Measurements from ENCODE around the gene MOB3B. TPM values are rescaled to one million over a fixed set of nuclear protein-coding genes. Genes with fewer than 3 reads are reported as not detected.

MOB3B gene
- total RNA-seq, 1 donor = under 0.01 TPM

GRCh38 chr9:27561685-27562084 lies 32.1 kb upstream of the MOB3B start:
- Histone ChIP-seq H3K36me3 (ENCODE audit: insufficient read depth, low read length) (no peaks in the 10 kb centered on the region), H3K27ac (ENCODE audit: low read depth, low read length) (no peak overlapping the region), H3K27me3 (ENCODE audit: insufficient read depth, low read length) (no peaks in the 10 kb centered on the region), H2AFZ (ENCODE audit: low read length) (no peak overlapping the region), H3K4me3 (ENCODE audit: insufficient read depth, low read length) (no peak overlapping the region), H3K4me2 (ENCODE audit: insufficient read depth, low read length) (no peak overlapping the region), H3K79me2 (ENCODE audit: insufficient read depth, low read length) (no peaks in the 10 kb centered on the region), H3K4me1 (ENCODE audit: insufficient read depth, low read length) (no peaks in the 10 kb centered on the region), H3K9me3 (ENCODE audit: low read depth, low read length) (no peaks in the 10 kb centered on the region), H4K20me1 (ENCODE audit: insufficient read depth, low read length) (no peaks in the 10 kb centered on the region)
- no peak for TF ChIP-seq CTCF (IDR thresholded peaks at IDR 0.05; ENCODE audit: extremely low read depth, low read depth, low read length)
- DNase-seq (ENCODE audit: insufficient read length, low spot score, missing footprints) = no peak

- no peaks in the 10 kb centered on the region for H3K4me1 ChIP-seq (ENCODE audit: insufficient read depth, low read length)
- H3K4me2 ChIP-seq (ENCODE audit: insufficient read depth, low read length) = no peak overlapping the region
- no peak for TF ChIP-seq CTCF (IDR thresholded peaks at IDR 0.05; ENCODE audit: extremely low read depth, low read depth, low read length)
- DNase-seq (ENCODE audit: insufficient read length, low spot score, missing footprints) = no peak
- no peaks in the 10 kb centered on the region for H4K20me1 ChIP-seq (ENCODE audit: insufficient read depth, low read length)
- H3K27me3 ChIP-seq (ENCODE audit: insufficient read depth, low read length) = no peaks in the 10 kb centered on the region
- H3K79me2 ChIP-seq (ENCODE audit: insufficient read depth, low read length) = no peaks in the 10 kb centered on the region
- no peak overlapping the region for H3K4me3 ChIP-seq (ENCODE audit: insufficient read depth, low read length)
- no peaks in the 10 kb centered on the region for H3K36me3 ChIP-seq (ENCODE audit: insufficient read depth, low read length)
- H2AFZ ChIP-seq (ENCODE audit: low read length) = no peak overlapping the region
- H3K9me3 ChIP-seq (ENCODE audit: low read depth, low read length) = no peaks in the 10 kb centered on the region
- no peak overlapping the region for H3K27ac ChIP-seq (ENCODE audit: low read depth, low read length)
These were observed 30.8 kb upstream of the MOB3B start for GRCh38 chr9:27560457-27560856.

GRCh38 chr9:27558307-27558706 lies 28.7 kb upstream of the MOB3B start:
- Histone ChIP-seq H3K4me1 (ENCODE audit: insufficient read depth, low read length) (no peaks in the 10 kb centered on the region), H3K9me3 (ENCODE audit: low read depth, low read length) (no peaks in the 10 kb centered on the region), H2AFZ (ENCODE audit: low read length) (no peak overlapping the region), H3K4me3 (ENCODE audit: insufficient read depth, low read length) (no peak overlapping the region), H3K36me3 (ENCODE audit: insufficient read depth, low read length) (no peaks in the 10 kb centered on the region), H4K20me1 (ENCODE audit: insufficient read depth, low read length) (no peaks in the 10 kb centered on the region), H3K4me2 (ENCODE audit: insufficient read depth, low read length) (no peak overlapping the region), H3K27ac (ENCODE audit: low read depth, low read length) (no peak overlapping the region), H3K79me2 (ENCODE audit: insufficient read depth, low read length) (no peaks in the 10 kb centered on the region), H3K27me3 (ENCODE audit: insufficient read depth, low read length) (no peaks in the 10 kb centered on the region)
- no peak for TF ChIP-seq CTCF (IDR thresholded peaks at IDR 0.05; ENCODE audit: extremely low read depth, low read depth, low read length)
- DNase-seq (ENCODE audit: insufficient read length, low spot score, missing footprints) = no peak

- no peaks in the 10 kb centered on the region for H4K20me1 ChIP-seq (ENCODE audit: insufficient read depth, low read length)
- no peak for TF ChIP-seq CTCF (IDR thresholded peaks at IDR 0.05; ENCODE audit: extremely low read depth, low read depth, low read length)
These were observed 26.9 kb upstream of the MOB3B start for GRCh38 chr9:27556470-27556869.

More at GRCh38 chr9:27556470-27556869, 26.9 kb upstream of the MOB3B start:
- Histone ChIP-seq H2AFZ (ENCODE audit: low read length) (no peak overlapping the region), H3K79me2 (ENCODE audit: insufficient read depth, low read length) (no peaks in the 10 kb centered on the region), H3K27me3 (ENCODE audit: insufficient read depth, low read length) (no peaks in the 10 kb centered on the region), H3K4me2 (ENCODE audit: insufficient read depth, low read length) (no peak overlapping the region), H3K4me3 (ENCODE audit: insufficient read depth, low read length) (no peak overlapping the region), H3K9me3 (ENCODE audit: low read depth, low read length) (no peaks in the 10 kb centered on the region), H3K27ac (ENCODE audit: low read depth, low read length) (no peak overlapping the region), H3K4me1 (ENCODE audit: insufficient read depth, low read length) (no peaks in the 10 kb centered on the region), H3K36me3 (ENCODE audit: insufficient read depth, low read length) (no peaks in the 10 kb centered on the region)
- no peak for DNase-seq (ENCODE audit: insufficient read length, low spot score, missing footprints)

Data from osteoblast (primary cell).